Stimulated activated CD8-positive, alpha-beta memory T cell treated with anti-CD3 and anti-CD28 coated beads, Interleukin-7, amount 100 ng/mL, for 24 hours (primary cell): ENCODE measurements around the gene SLC1A7.
"Not testable (repeated sequence)": the region's sequence is repeated elsewhere in the genome, so short reads cannot be mapped to it uniquely, and the experiment has no call there.

Source experiments
- DNase-seq: peaks from one replicate; pipeline ENCODE4 v3.0.0-alpha.2; 2020; ENCODE audit warnings: low read depth

SLC1A7 gene

GRCh38 chr1:53142226-53142853 lies at the start of gene SLC1A7:
TSS of gene SLC1A7 (minus strand) at chr1:53142638. CDS start at chr1:53142449, 189 bp downstream.
- DNase-seq = no peak

DNA sequence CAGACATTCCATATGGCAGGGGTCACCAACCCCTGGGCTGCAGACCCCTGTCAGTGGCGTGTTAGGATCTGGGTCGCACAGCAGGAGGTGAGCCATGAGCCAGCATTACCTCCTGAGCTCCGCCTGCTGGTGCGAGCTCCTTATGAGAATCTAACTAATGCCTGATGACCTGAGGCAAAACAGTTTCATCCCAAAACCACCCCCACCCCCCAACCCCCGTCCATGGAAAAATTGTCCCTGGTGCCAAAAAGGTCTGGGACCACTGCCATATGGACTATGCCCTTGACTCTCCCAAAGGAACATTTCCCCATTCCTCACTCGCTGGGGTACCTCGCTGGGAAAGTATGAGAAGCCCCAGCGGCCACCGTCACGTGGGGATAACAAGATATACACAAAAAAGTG lies 47.8 kb upstream of the SLC1A7 start:
- no peak for DNase-seq

DNA sequence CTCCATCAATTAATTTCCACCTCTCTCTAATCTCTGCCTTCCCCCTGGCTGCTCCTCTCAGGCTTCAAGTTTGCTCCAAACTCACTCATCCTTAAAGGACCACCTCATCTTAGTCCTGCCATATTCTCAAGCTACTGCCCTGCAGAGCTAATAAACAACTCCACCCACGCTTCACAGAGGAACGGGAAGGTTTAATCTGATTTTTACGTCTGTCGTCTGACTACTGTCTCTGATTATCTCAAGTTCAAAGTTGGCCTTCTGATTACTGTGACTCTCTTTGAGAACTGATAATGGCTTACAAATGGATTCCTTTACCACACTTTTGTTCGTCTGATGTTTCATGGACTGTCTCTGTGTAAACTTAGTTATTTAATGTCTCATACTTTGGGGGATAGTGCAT lies 46.6 kb upstream of the SLC1A7 start:
- DNase-seq = no peak

DNA sequence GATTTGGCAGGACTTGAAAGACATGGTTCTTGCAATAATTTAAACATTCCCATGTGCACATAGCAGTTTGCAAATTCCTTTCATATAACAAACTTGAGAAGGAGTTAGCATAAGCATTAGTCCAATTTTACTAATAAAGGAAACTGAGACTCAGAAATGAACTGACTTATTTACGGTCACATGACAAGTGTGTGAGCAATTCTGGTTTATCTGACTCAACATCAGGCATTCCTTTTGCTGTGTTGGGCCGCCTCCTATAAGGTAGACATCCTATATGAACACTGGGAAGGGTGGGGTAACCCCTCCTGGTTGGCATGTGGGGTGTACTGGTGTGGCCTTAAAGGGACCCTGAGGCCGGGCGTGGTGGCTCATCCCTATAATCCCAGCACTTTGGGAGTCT lies 45.7 kb upstream of the SLC1A7 start:
- DNase-seq = no peak

DNA sequence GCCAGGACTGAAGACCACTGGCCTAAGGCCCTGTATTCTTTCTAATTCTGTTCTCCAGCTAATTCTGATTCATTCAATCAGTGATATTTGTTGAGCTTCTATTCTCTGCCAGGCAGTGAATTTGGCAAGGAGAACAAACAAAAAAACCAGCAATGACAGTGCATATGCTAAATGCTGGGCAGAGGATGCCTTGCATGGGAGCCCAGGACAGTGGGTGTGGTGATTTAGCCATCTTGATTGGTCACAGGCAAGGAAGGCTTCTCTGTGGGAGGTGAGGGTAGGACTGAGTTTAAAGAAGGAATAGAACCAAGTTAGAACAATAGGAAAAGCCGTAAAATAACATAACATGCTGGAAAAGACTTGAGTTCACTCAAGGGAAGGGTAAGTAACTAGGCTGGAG lies 45.0 kb upstream of the SLC1A7 start:
- no peak for DNase-seq

GRCh38 chr1:53186533-53186932 lies 44.1 kb upstream of the SLC1A7 start:
- no peak for DNase-seq

DNA sequence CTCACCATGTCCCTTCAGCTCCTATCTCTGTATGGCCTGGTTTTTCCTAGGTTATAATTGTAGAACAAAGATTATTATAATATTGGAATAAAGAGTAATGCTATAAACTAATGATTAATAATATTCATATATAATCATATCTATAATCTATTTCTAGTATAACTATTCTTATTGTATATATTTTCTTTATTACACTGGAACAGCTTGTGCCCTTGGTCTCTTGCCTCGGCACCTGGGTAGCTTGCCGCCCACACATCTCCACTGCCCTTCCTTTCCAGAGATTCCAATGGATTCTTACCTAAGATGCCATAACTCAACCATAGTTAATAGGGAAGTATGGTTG lies 43.5 kb upstream of the SLC1A7 start:
- not testable (repeated sequence) for DNase-seq

- DNase-seq = no peak
Measured at GRCh38 chr1:53183095-53183990, 40.9 kb upstream of the SLC1A7 start.

GRCh38 chr1:53182716-53183094 lies 40.3 kb upstream of the SLC1A7 start:
- no peak for DNase-seq

GRCh38 chr1:53182111-53182593 lies 39.7 kb upstream of the SLC1A7 start:
- DNase-seq = peak; percentile 73

GRCh38 chr1:53180951-53181350 lies 38.5 kb upstream of the SLC1A7 start:
- DNase-seq = no peak

DNA sequence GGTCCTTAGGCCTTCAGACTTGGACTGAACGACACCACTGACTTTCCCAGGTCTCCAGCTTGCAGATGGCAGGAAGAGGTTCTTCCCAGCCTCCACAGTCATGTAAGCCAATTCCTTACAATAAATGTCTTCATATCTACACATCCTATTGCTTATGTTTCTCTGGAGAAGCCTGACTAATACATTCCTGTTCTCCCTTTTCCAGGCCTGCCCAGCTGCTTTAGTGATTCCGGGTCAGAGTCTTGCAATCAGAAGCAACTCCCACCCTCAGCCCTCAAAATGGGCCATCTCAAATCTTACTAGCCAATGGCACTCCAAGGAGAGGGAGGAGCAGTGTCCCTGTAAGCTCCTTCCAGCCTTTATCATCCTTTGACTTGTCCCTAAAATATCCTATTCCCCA lies 37.8 kb upstream of the SLC1A7 start:
- no peak for DNase-seq

GRCh38 chr1:53176452-53177208 lies 34.2 kb upstream of the SLC1A7 start:
- DNase-seq = no peak

DNA sequence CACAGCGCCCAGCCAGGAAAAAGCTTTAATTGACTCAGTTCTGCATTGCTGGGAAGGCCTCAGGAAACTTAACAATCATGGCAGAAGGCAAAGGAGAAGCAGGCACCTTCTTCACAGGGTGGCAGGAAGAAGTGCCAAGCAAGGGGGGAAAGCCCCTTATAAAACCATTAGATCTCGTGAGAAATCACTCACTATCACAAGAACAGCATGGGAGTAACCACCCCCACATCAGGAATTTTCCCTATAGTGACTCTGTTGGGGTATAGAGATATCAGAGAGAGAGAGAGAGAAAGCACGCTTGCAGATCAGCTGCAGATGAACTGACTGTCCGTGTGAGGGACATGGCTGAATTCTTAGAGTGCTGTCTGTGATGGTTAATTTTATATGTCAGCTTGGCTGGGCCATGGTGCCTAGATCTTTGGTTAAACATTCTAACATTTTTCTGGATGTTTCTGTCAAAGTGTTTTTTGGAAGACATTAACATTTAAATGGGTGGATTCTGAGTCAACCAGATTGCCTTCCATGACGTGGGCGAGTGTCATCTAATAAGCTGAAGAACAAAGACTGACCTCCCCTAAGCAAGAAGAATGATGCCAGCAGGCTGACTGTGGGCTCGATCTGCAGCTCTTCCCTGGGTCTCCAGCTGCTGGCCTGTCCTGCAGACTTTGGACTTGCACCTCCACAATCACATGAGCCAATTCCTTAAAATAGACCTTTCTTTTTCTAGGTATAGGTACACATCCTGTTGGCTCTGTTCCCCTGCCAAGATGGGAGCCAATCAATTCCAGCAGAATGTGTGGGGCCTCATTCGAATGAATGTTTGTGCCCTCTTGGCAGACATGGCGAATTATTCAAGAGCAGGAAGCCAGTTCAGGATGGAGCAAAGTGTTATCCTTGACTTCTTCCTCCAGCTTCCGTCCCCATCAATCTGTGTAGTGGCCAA lies 32.8 kb upstream of the SLC1A7 start:
- no peak for DNase-seq

DNA sequence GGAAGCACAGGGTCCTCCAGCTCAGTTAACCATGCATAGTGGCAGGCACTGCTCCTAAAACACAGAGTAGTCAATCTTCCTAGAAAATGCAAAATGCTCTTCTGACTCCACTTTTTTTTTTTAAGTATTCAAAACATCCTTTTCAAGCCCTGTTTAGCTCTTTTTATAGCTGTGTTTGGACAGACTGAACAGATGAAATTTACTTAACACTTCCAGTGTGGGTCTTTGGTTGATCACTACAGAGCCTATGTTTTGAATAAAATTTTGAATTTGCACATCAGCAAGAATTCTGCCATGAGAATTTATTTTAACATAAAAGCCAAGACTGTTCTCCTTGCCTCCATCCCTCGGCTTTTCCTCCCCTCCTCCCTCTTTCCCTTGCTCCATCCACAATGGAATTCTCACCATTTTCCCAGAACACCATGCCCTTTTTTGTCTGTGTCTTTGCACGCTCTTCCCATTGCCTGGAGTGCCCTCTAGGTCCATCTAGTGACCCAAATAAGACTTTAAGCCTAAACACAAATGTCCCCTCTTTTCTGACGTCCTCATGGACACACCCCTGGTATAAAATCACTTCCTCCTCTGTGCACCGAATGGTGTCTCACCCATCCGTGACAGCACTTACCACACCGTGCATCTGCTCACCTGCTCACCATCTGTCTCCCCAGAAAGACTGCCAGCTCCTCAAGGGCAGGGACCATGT lies 30.1 kb upstream of the SLC1A7 start:
- no peak for DNase-seq

- DNase-seq = no peak
Measured at GRCh38 chr1:53166912-53167311, 24.5 kb upstream of the SLC1A7 start.

DNA sequence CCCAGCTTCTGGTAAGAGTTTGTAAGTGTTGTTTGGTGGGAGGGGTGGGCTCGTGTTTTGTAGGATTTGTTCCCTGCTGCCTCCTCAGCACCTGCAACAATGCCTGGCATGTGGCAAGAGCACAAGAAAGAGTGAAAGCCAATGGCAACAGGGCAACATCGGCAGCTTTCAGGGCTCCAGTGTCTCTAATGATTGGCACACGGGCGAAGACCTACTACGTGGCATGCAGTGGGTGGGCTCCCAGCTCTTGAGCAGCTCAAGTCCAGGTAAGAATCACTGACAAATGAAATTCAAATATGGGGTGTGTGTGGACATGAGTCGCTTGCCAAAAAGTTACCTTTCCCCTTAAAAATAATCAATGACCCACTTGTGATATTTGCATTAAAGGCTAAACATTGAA lies 23.9 kb upstream of the SLC1A7 start:
- DNase-seq = no peak

GRCh38 chr1:53165408-53165961 lies 23.0 kb upstream of the SLC1A7 start:
- no peak for DNase-seq

DNA sequence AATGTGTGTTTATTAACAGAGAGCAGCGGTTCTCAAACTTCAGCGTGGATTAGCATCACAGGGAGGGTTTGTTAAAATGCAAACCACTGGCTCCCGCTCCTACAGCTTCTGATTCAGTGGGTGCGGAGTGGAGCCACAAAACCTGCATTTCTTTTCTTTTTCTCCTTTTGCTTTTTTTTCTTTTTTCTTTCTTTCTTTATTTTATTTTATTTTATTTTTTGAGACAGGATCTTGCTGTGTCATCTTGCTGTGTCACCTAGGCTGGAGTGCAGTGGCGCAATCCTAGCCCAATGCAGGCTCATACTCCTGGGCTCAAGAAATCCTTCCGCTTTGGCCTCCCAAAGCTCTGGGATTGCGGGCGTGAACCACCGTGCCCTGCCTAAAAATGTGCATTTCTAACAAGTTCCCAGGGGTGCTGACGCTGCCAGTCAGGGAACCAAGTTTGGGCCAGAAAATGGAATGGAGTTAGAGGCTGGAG lies 20.9 kb upstream of the SLC1A7 start:
- DNase-seq = no peak

- no peak for DNase-seq
Measured at GRCh38 chr1:53162621-53163020, 20.2 kb upstream of the SLC1A7 start.
